ENCODE data around the gene PRDX5.

PRDX5 gene

GRCh38 chr11:64349404-64349803 lies 31.5 kb downstream of the PRDX5 start:
- no peak for DNase-seq

GRCh38 chr11:64351136-64351631 lies 33.3 kb downstream of the PRDX5 start:
- no peak for DNase-seq

- DNase-seq, result no peak
Measured at GRCh38 chr11:64352099-64352994, 34.4 kb downstream of the PRDX5 start.

- DNase-seq, result no peak
Measured at GRCh38 chr11:64352995-64353714, 35.2 kb downstream of the PRDX5 start.

- DNase-seq, result no peak
Measured at GRCh38 chr11:64353715-64354506, 36.0 kb downstream of the PRDX5 start.

GRCh38 chr11:64355078-64355940 lies 37.4 kb downstream of the PRDX5 start:
- DNase-seq, result no peak

GRCh38 chr11:64356498-64357411 lies 38.8 kb downstream of the PRDX5 start:
- DNase-seq, result no peak

GRCh38 chr11:64357446-64357845 lies 39.5 kb downstream of the PRDX5 start:
- DNase-seq, result no peak

- no peak for DNase-seq
Measured at GRCh38 chr11:64357904-64358535, 40.1 kb downstream of the PRDX5 start.

GRCh38 chr11:64358536-64358906 lies 40.6 kb downstream of the PRDX5 start:
- no peak for DNase-seq

- DNase-seq, result no peak
Measured at GRCh38 chr11:64358907-64359711, 41.2 kb downstream of the PRDX5 start, which contains the start of gene RPS6KA4. Gene RPS6KA4, plus strand, starts transcription at chr11:64359162. Its CDS starts 74 bp downstream, at chr11:64359236.

- no peak for DNase-seq
Measured at GRCh38 chr11:64359712-64360445, 42.0 kb downstream of the PRDX5 start.

- no peak for DNase-seq
Measured at GRCh38 chr11:64360448-64360921, 42.6 kb downstream of the PRDX5 start.

- DNase-seq, result no peak
Measured at GRCh38 chr11:64361659-64362058, 43.7 kb downstream of the PRDX5 start.

- DNase-seq, result no peak
Measured at GRCh38 chr11:64362339-64362738, 44.4 kb downstream of the PRDX5 start.

- no peak for DNase-seq
Measured at GRCh38 chr11:64364435-64364834, 46.5 kb downstream of the PRDX5 start.

GRCh38 chr11:64364911-64365310 lies 47.0 kb downstream of the PRDX5 start:
- DNase-seq, result no peak

GRCh38 chr11:64366751-64367150 lies 48.8 kb downstream of the PRDX5 start:
- no peak for DNase-seq
